Ovary (tissue), 3 donors: ENCODE data around the gene VPS54.

ENCODE experiments used
- CTCF ChIP-seq, 3 donors: fragments of 450-650 bp in 2 of 3; fragments of 200-600 bp in 1 of 3; IDR thresholded peaks; one replicate each; pipeline versions ENCODE4 v1.5.1 to v1.8.0; 2016 to 2022; ENCODE audit warnings: antibody characterized with exemption in 3 of 3, mild to moderate bottlenecking in 1 of 3
- EP300 ChIP-seq: sonication (generic); formaldehyde crosslinking; IDR thresholded peaks from one replicate; pipeline ENCODE4 v1.6.1; 2017; ENCODE audit warnings: antibody characterized with exemption
- POLR2A ChIP-seq: fragments of 450-650 bp; IDR thresholded peaks from one replicate; pipeline ENCODE4 v1.6.1; 2017; ENCODE audit warnings: antibody characterized with exemption, mild to moderate bottlenecking, moderate library complexity
- donor health status: DM: no; HTN: no; CAD: no.

- TF ChIP-seq CTCF (IDR thresholded peaks at IDR 0.05) (no peak), POLR2A (no peak), EP300 (no peak)
Observed at GRCh38 chr2:64000630-64001381, 18.4 kb downstream of the VPS54 start.
